HL-60 (cell line): ENCODE measurements around the gene JAGN1.
"Not testable (repeated sequence)": the region's sequence is repeated elsewhere in the genome, so short reads cannot be mapped to it uniquely, and the experiment has no call there.

ENCODE experiments used
- DNase-seq, 2 experiments: peaks; one replicate each; pipeline ENCODE4 v3.0.0-alpha.2; 2010 to 2020; ENCODE audit warnings: low read depth in 1 of 2, low spot score in 1 of 2
- H3K27ac ChIP-seq: fragments of 250-450 bp; sonication (Bioruptor Pico); replicated peaks from 2 replicates; pipeline ENCODE4 v1.5.1; 2020; ENCODE audit warnings: mild to moderate bottlenecking, moderate library complexity
- H3K27me3 ChIP-seq: fragments of 250-450 bp; sonication (Bioruptor Pico); 2 replicates; pipeline ENCODE4 v1.5.1; 2021; ENCODE audit warnings: mild to moderate bottlenecking, moderate library complexity; ENCODE audit not compliant: insufficient read depth, poor library complexity, severe bottlenecking
- H3K4me3 ChIP-seq: replicated peaks from 2 replicates; pipeline ENCODE4 v1.5.1; 2011; ENCODE audit warnings: mild to moderate bottlenecking, control low read depth, low read length; ENCODE audit not compliant: insufficient read depth
- CTCF ChIP-seq: IDR thresholded peaks from one replicate; pipeline ENCODE4 v1.5.1; 2011; ENCODE audit warnings: low read length, control low read depth, inconsistent platforms; ENCODE audit not compliant: insufficient read depth
- GABPA ChIP-seq: IDR thresholded peaks from 2 replicates; pipeline ENCODE4 v1.6.1; 2012; ENCODE audit warnings: low read depth
- POLR2AphosphoS5 ChIP-seq: IDR thresholded peaks from 2 replicates; pipeline ENCODE4 v1.6.1; 2012; ENCODE audit warnings: low read depth
- REST ChIP-seq: IDR thresholded peaks from 2 replicates; pipeline ENCODE4 v1.6.1; 2012; ENCODE audit warnings: low read depth; ENCODE audit not compliant: insufficient replicate concordance
- SPI1 ChIP-seq: IDR thresholded peaks from 2 replicates; pipeline ENCODE4 v1.6.1; 2012; ENCODE audit warnings: low read depth, mild to moderate bottlenecking, borderline replicate concordance

The JAGN1 gene

GRCh38 chr3:9897408-9898372 lies 7.3 kb downstream of the JAGN1 start:
- Histone ChIP-seq H3K27ac (no peak overlapping the region; the same call in 1 of the 2 replicates), H3K27me3 (no peaks in the 10 kb centered on the region), H3K4me3 (no peak overlapping the region)
- DNase-seq = no peak
- TF ChIP-seq CTCF = no peak
- no peak for TF ChIP-seq POLR2AphosphoS5
- TF ChIP-seq SPI1 = no peak
- TF ChIP-seq REST = no peak
- TF ChIP-seq GABPA = no peak

DNA sequence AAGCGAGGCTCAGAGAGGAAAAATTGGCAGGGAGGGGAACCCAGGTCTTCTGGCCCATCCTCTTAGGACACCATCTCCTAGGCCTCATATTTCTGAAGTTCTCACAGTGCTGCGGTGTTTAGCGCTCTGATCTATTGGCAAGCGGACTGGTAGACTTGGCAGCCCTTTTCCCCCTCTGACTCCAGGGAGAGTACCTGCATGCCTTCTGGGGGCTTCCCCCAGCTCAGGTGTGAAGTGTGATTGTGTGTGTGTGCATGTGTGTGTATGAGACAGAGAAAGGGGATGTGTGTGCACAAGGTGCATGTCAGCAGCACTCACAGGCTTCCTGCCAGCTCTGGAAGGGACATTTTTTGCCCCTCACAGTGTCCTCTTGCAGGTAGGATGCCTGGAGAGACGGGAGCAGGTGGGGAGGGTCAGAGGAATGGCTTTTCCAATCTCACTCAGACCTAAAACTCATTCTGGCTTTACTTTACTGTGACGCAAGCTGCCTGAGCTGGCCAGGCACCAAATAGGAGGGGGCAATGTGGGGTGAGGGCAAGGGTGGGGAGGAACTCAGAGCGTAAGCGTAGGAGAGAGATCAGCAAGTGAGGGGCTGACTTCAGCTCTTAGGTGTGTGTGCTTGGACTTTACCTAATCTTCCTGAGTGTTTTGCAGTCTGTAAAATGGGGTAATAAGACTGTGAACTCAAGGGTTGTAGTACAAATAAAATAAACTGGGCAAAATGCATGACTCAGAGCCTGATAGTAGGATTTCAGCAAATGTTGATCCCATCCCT lies 8.2 kb downstream of the JAGN1 start:
- no peak for TF ChIP-seq CTCF
- no peak for TF ChIP-seq SPI1
- TF ChIP-seq POLR2AphosphoS5 = no peak
- TF ChIP-seq REST = no peak
- TF ChIP-seq GABPA = no peak
- Histone ChIP-seq H3K27me3 (no peaks in the 10 kb centered on the region), H3K4me3 (no peak overlapping the region), H3K27ac (no peak overlapping the region)
- DNase-seq = no peak

DNA sequence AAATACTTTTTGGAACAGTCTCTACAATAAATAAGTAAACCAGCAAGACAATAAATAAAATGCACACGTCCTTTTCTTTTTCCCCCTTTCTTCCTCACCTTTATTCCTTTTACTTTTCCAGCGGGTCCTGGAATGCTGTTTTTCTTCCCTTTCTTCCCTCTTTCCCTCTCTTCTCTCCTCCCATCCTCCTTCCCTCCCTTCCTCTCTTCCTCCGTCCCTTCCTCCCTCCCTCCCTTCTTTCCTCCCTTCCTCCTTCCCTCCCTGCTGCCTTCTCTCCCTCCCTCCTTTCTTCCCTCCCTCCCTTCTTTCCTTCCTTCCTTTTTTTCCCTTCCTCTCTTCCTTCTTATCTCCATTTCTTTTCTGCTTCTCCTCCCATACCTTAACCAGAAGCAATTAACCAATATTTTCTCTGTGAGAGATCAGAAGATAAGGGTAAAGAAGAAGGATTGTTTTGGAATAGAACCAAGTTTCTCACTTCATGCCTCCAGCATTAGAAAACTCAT lies 8.9 kb downstream of the JAGN1 start:
- Histone ChIP-seq H3K4me3 (no peak overlapping the region), H3K27ac (no peak overlapping the region), H3K27me3 (no peaks in the 10 kb centered on the region)
- no peak for DNase-seq
- TF ChIP-seq GABPA (no peak), POLR2AphosphoS5 (no peak), CTCF (no peak), SPI1 (no peak), REST (no peak)

DNA sequence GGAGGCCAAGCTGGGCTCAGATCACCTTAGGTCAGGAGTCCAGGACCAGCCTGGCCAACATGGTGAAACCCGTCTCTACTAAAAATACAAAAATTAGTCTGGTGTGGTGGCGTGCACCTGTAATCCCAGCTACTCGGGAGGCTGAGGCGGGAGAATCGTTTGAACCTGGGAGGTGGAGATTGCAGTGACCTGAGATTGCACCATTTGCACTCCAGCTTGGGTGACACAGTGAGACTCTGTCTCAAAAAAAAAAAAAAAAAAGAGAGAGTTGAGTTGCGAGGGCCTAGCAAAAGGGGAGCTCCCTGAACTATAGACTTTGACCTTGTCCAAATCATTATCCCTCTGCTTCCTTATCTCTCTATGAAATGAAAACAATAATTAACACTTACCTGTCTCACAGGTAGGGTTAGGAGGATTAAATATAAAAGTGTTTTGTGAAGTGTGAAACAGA lies 10.6 kb downstream of the JAGN1 start:
- not testable (repeated sequence) for H3K4me3 ChIP-seq, H3K27ac ChIP-seq, DNase-seq, H3K27me3 ChIP-seq
